Smooth muscle cell (in vitro differentiated cells): Measurements from ENCODE around the gene WDR90. TPM values are rescaled to one million over a fixed set of nuclear protein-coding genes. Genes with fewer than 3 reads are reported as not detected.

ENCODE experiments used
- DNase-seq: peaks from one replicate; lab custom pipeline; 2025; ENCODE audit not compliant: unreplicated experiment; lab: John Stamatoyannopoulos, UW
- H2AFZ ChIP-seq: fragments of 200-600 bp; sonication (generic); 2 replicates; pipeline ENCODE4 v1.6.0; 2016; ENCODE audit warnings: antibody characterized with exemption, low read depth, mild to moderate bottlenecking
- H3F3A ChIP-seq: fragments of 200-600 bp; sonication (generic); 2 replicates; pipeline ENCODE4 v1.6.0; 2017; ENCODE audit warnings: antibody characterized with exemption, low read depth
- H3K27ac ChIP-seq: fragments of 200-600 bp; sonication (generic); 2 replicates; pipeline ENCODE4 v1.5.1; 2016; ENCODE audit warnings: low read depth, mild to moderate bottlenecking
- H3K27me3 ChIP-seq: fragments of 200-600 bp; sonication (generic); 2 replicates; pipeline ENCODE4 v1.6.1; 2016; ENCODE audit warnings: low read depth, mild to moderate bottlenecking
- H3K36me3 ChIP-seq: fragments of 200-600 bp; sonication (generic); 2 replicates; pipeline ENCODE4 v1.5.1; 2016; ENCODE audit warnings: low read depth
- H3K4me1 ChIP-seq: fragments of 200-600 bp; sonication (generic); 2 replicates; pipeline ENCODE4 v1.5.1; 2016; ENCODE audit warnings: low read depth
- H3K4me2 ChIP-seq: fragments of 200-600 bp; sonication (generic); 2 replicates; pipeline ENCODE4 v1.6.0; 2016; ENCODE audit warnings: mild to moderate bottlenecking
- H3K4me3 ChIP-seq: fragments of 200-600 bp; sonication (generic); 2 replicates; pipeline ENCODE4 v1.5.1; 2016; ENCODE audit warnings: mild to moderate bottlenecking
- H3K79me2 ChIP-seq: fragments of 200-600 bp; sonication (generic); 2 replicates; pipeline ENCODE4 v1.6.0; 2016; ENCODE audit warnings: low read depth, mild to moderate bottlenecking
- H3K9ac ChIP-seq: fragments of 200-600 bp; sonication (generic); 2 replicates; pipeline ENCODE4 v1.6.0; 2016; ENCODE audit warnings: low read depth
- H3K9me3 ChIP-seq: fragments of 200-600 bp; sonication (generic); replicated peaks from 2 replicates; pipeline ENCODE4 v1.5.1; 2016; ENCODE audit warnings: low read depth
- H4K20me1 ChIP-seq: fragments of 200-600 bp; sonication (generic); 2 replicates; pipeline ENCODE4 v1.6.0; 2016; ENCODE audit warnings: low read depth
- CTCF ChIP-seq: fragments of 200-600 bp; sonication (generic); IDR thresholded peaks from 2 replicates; pipeline ENCODE4 v1.5.1; 2017; ENCODE audit warnings: borderline replicate concordance, mild to moderate bottlenecking, antibody characterized with exemption; ENCODE audit not compliant: insufficient read depth, poor library complexity, severe bottlenecking
- WGBS: methylation state at CpG from one replicate; pipeline ENCODE4 v1.1.7; 2016; ENCODE audit warnings: low lambda C conversion rate; 5-methylcytosine and 5-hydroxymethylcytosine counted together
- polyA plus RNA-seq: library from polyadenylated mRNA; unstranded; fragments of >200 nt; fragmentation: Nextera tagmentation; extraction: Ambion mirVana; gene quantifications from 2 replicates; pipeline ENCODE4 v1.2.1, GENCODE V29; 2016
- total RNA-seq: library from RNA; depleted of rRNA; stranded (reverse); fragments of >200 nt; gene quantifications from 2 replicates; pipeline ENCODE4 v1.2.3, GENCODE V29; 2014

The WDR90 gene
- total and polyA plus RNA-seq, 2 experiments from 2014 or later = 8.4 to 10.4 TPM

GRCh38 chr16:693766-694165 is 44.6 kb downstream of the WDR90 start:
- Histone ChIP-seq H3K4me2 (no peak overlapping the region), H3F3A (no peaks in the 10 kb centered on the region), H3K79me2 (peaks cover 10% of the 10 kb centered on the region), H2AFZ (no peak overlapping the region), H3K9me3 (no peaks in the 10 kb centered on the region), H3K4me3 (no peak overlapping the region), H3K36me3 (no peaks in the 10 kb centered on the region), H3K27me3 (peaks cover 65% of the 10 kb centered on the region), H3K27ac (no peak overlapping the region), H3K4me1 (peaks cover 12% of the 10 kb centered on the region), H3K9ac (no peak overlapping the region), H4K20me1 (no peaks in the 10 kb centered on the region)
- TF ChIP-seq CTCF = no peak
- DNase-seq = no peak
- WGBS = 11% methylated on average over 11 of the region's 37 CpGs

- peaks cover 6% of the 10 kb centered on the region for H3K79me2 ChIP-seq
- no peak overlapping the region for H2AFZ ChIP-seq
- no peaks in the 10 kb centered on the region for H4K20me1 ChIP-seq
- H3K4me1 ChIP-seq = peaks cover 12% of the 10 kb centered on the region
- H3K9me3 ChIP-seq = no peaks in the 10 kb centered on the region
- no peak overlapping the region for H3K9ac ChIP-seq
- no peak overlapping the region for H3K4me3 ChIP-seq
- no peaks in the 10 kb centered on the region for H3F3A ChIP-seq
- H3K36me3 ChIP-seq = no peaks in the 10 kb centered on the region
- no peak for TF ChIP-seq CTCF
- no peak overlapping the region for H3K27ac ChIP-seq
- 4% methylated on average over 40 of the region's 64 CpGs for WGBS
- H3K4me2 ChIP-seq = no peak overlapping the region
- H3K27me3 ChIP-seq = peaks cover 71% of the 10 kb centered on the region
- DNase-seq = no peak
These were observed 45.2 kb downstream of the WDR90 start for GRCh38 chr16:694187-694862.

- H3K27me3 ChIP-seq = peaks cover 77% of the 10 kb centered on the region
These were observed 45.7 kb downstream of the WDR90 start for GRCh38 chr16:694863-695354.

More at GRCh38 chr16:694863-695354, 45.7 kb downstream of the WDR90 start:
- H2AFZ ChIP-seq = no peak overlapping the region
- no peak overlapping the region for H3K9ac ChIP-seq
- peaks cover under 1% of the 10 kb centered on the region for H3K79me2 ChIP-seq
- H4K20me1 ChIP-seq = no peaks in the 10 kb centered on the region
- H3K36me3 ChIP-seq = no peaks in the 10 kb centered on the region
- no peak for TF ChIP-seq CTCF
- peaks cover 6% of the 10 kb centered on the region for H3K4me1 ChIP-seq
- no peaks in the 10 kb centered on the region for H3K9me3 ChIP-seq
- no peaks in the 10 kb centered on the region for H3F3A ChIP-seq
- H3K4me3 ChIP-seq = no peak overlapping the region
- 2% methylated on average over 25 of the region's 37 CpGs for WGBS
- no peak overlapping the region for H3K4me2 ChIP-seq
- no peak overlapping the region for H3K27ac ChIP-seq
- no peak for DNase-seq
